Umbilical cord (tissue), 2 donors: ENCODE measurements around the gene TMEM229A. TPM values are rescaled to one million over a fixed set of nuclear protein-coding genes. Genes with fewer than 3 reads are reported as not detected.
"Not testable (repeated sequence)": the region's sequence is repeated elsewhere in the genome, so short reads cannot be mapped to it uniquely, and the experiment has no call there.

Experiments used
- DNase-seq: peaks from one replicate; pipeline ENCODE4 v3.0.0-alpha.2; 2015; ENCODE audit warnings: low spot score
- total RNA-seq: library from RNA; depleted of rRNA; stranded (reverse); fragments of >200 nt; gene quantifications from one replicate; pipeline ENCODE4 v1.2.3, GENCODE V29; 2014; ENCODE audit warnings: low replicate concordance; ENCODE audit not compliant: insufficient read depth

Gene TMEM229A
- 0.48 TPM for total RNA-seq

GRCh38 chr7:124032369-124033094 is at the start of gene TMEM229A:
TSS of gene TMEM229A (minus strand) at chr7:124033067. CDS start at chr7:124033003, 64 bp downstream.
- DNase-seq: peak; percentile 42

GRCh38 chr7:124082234-124082633 is 49.4 kb upstream of the TMEM229A start:
- DNase-seq: not testable (repeated sequence)

GRCh38 chr7:124077546-124077945 is 44.7 kb upstream of the TMEM229A start:
- DNase-seq: no peak

GRCh38 chr7:124076841-124077240 is 44.0 kb upstream of the TMEM229A start:
- DNase-seq: no peak

GRCh38 chr7:124074007-124074406 is 41.1 kb upstream of the TMEM229A start:
- DNase-seq: no peak

- DNase-seq: no peak
These were observed 40.4 kb upstream of the TMEM229A start for GRCh38 chr7:124073310-124073645.

GRCh38 chr7:124072603-124073309 is 39.9 kb upstream of the TMEM229A start:
- DNase-seq: peak; percentile 7

- DNase-seq: no peak
These were observed 39.0 kb upstream of the TMEM229A start for GRCh38 chr7:124071843-124072242.

- DNase-seq: no peak
These were observed 29.3 kb upstream of the TMEM229A start for GRCh38 chr7:124062171-124062570.

- no peak for DNase-seq
These were observed 27.7 kb upstream of the TMEM229A start for GRCh38 chr7:124060528-124060927.

GRCh38 chr7:124059375-124059774 is 26.5 kb upstream of the TMEM229A start:
- DNase-seq: no peak

GRCh38 chr7:124058515-124058914 is 25.6 kb upstream of the TMEM229A start:
- DNase-seq: no peak

GRCh38 chr7:124057872-124058271 is 25.0 kb upstream of the TMEM229A start:
- no peak for DNase-seq

- no peak for DNase-seq
These were observed 23.4 kb upstream of the TMEM229A start for GRCh38 chr7:124056234-124056633.

GRCh38 chr7:124051681-124052377 is 19.0 kb upstream of the TMEM229A start:
- DNase-seq: no peak

- no peak for DNase-seq
These were observed 10.0 kb upstream of the TMEM229A start for GRCh38 chr7:124042826-124043225.

GRCh38 chr7:124041439-124041838 is 8.6 kb upstream of the TMEM229A start:
- no peak for DNase-seq

- DNase-seq: not testable (repeated sequence)
These were observed 5.0 kb upstream of the TMEM229A start for GRCh38 chr7:124037902-124038301.

GRCh38 chr7:124035706-124036105 is 2.8 kb upstream of the TMEM229A start:
- no peak for DNase-seq

GRCh38 chr7:124034754-124035100 is 1.9 kb upstream of the TMEM229A start:
- no peak for DNase-seq

GRCh38 chr7:124033807-124034753 is 1.2 kb upstream of the TMEM229A start:
- no peak for DNase-seq
